Activated CD8-positive, alpha-beta memory T cell treated with anti-CD3 and anti-CD28 coated beads, Interleukin-2, amount 10 ng/mL, durations not matched to agents 7 days and 5 days (primary cell): ENCODE measurements around the gene GABPB2. TPM values are rescaled to one million over a fixed set of nuclear protein-coding genes. Genes with fewer than 3 reads are reported as not detected.
"Not testable (repeated sequence)": the region's sequence is repeated elsewhere in the genome, so short reads cannot be mapped to it uniquely, and the experiment has no call there.

Experiments used
- ATAC-seq: fragments of 150-1000 bp; cut with Tn5 transposase; one replicate; pipeline ENCODE4 v1.10.0; 2021; ENCODE audit warnings: moderate library complexity
- CTCF ChIA-PET: fragments of 350-600 bp; sonication (Branson Sonifier 250); formaldehyde crosslinking; loops from one replicate; lab custom pipeline; 2021; ENCODE audit warnings: antibody characterized with exemption; lab: Charles Lee
- DNase-seq: peaks from one replicate; pipeline ENCODE4 v3.0.0-alpha.2; 2020
- H3K27ac Mint-ChIP-seq: one replicate; pipeline ENCODE4 v1.8.0; 2021; ENCODE audit warnings: mild to moderate bottlenecking, mixed read lengths
- H3K27me3 Mint-ChIP-seq: one replicate; pipeline ENCODE4 v1.8.0; 2021; ENCODE audit warnings: mixed read lengths
- H3K36me3 Mint-ChIP-seq: one replicate; pipeline ENCODE4 v1.8.0; 2021; ENCODE audit warnings: mild to moderate bottlenecking, mixed read lengths
- H3K4me1 Mint-ChIP-seq: one replicate; pipeline ENCODE4 v1.8.0; 2021; ENCODE audit warnings: mixed read lengths
- H3K4me3 Mint-ChIP-seq: one replicate; pipeline ENCODE4 v1.8.0; 2021; ENCODE audit warnings: mild to moderate bottlenecking, moderate library complexity, mixed read lengths
- H3K9me3 Mint-ChIP-seq: one replicate; pipeline ENCODE4 v1.8.0; 2022; ENCODE audit warnings: low read depth, mixed read lengths
- total RNA-seq, 2 experiments: library from RNA; stranded (reverse); gene quantifications; one replicate each; pipeline ENCODE4 v1.2.3, GENCODE V29; 2021

Gene GABPB2
- total RNA-seq, 2 experiments from 2014 or later: 20.0 to 23.9 TPM

DNA sequence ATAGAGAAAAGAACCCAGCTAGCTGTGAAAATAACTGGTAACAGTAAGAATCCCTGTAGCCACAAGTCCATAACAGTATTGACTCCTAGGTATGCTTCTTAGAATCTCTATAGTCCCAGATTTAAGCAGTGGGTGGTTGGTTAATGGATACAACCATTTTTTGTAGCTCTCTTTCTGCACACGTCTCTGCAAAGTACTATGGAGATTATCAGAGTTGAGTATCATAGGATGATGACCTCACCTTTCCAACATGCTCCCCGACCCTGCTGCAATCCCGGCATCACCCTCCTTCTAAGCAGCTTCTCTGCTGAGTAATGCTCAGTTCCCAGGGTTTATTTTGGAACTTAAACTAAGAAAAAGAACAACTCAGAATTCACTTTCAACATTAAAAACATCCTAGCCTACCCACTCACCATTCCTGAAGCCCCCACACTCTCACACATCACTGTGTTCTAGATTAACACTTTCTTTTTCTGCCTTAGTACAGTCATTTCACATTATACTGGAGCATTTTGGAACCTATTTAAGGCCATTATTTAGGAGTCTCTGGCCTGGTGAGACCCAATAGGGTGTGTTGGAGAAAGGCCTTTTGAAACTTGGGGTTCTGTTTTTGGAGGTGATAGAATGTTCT is 7.7 kb upstream of the GABPB2 start:
- Mint-ChIP-seq H3K27me3 (no peaks in the 10 kb centered on the region), H3K4me1 (peaks cover 22% of the 10 kb centered on the region), H3K36me3 (peaks cover 11% of the 10 kb centered on the region), H3K4me3 (no peak overlapping the region), H3K9me3 (no peaks in the 10 kb centered on the region), H3K27ac (no peak overlapping the region)
- ATAC-seq: no peak
- no peak for DNase-seq
- CTCF ChIA-PET: interaction anchor here (1.2 to 8.3 kb wide), 3 partner anchors 8 to 37 kb away, joined by 4 to 71 read pairs (median 69); partner anchors contain the start of genes C1orf56 and GABPB2

DNA sequence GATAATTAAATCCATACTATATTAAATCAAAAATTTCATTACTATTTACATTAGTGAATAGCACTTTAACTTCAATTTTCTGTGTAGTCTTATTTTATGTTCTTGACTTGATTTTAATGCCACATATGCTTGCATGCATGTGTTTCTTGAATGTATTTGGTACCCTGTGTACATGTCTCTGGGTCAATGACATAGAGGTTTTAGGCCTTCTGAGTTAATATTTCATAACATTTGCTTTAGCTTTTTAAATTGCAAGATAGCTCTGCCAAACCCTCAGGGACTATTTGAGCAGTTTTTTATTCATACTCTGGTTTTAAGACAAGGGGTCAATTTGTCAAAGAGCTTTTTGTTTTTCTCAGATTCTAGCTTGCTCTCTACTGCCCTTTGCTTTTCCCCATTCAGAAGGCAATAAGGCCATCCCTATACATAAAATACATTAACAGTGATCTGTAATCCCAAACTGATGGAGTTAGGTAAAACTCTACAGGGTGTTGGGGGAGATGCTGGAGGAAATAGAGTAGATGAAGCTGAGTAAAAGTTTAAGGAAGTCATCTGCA is 5.4 kb upstream of the GABPB2 start:
- H3K27me3 Mint-ChIP-seq: no peaks in the 10 kb centered on the region
- CTCF ChIA-PET: interaction anchor here (0.9 to 1.2 kb wide), 3 partner anchors 17 to 58 kb away, joined by 3 to 4 read pairs (median 3); partner anchors contain the start of gene MINDY1
- no peak for DNase-seq
- peaks cover 31% of the 10 kb centered on the region for H3K4me1 Mint-ChIP-seq
- no peak overlapping the region for H3K27ac Mint-ChIP-seq
- ATAC-seq: no peak
- H3K9me3 Mint-ChIP-seq: no peaks in the 10 kb centered on the region
- H3K36me3 Mint-ChIP-seq: no peaks in the 10 kb centered on the region
- H3K4me3 Mint-ChIP-seq: no peak overlapping the region

DNA sequence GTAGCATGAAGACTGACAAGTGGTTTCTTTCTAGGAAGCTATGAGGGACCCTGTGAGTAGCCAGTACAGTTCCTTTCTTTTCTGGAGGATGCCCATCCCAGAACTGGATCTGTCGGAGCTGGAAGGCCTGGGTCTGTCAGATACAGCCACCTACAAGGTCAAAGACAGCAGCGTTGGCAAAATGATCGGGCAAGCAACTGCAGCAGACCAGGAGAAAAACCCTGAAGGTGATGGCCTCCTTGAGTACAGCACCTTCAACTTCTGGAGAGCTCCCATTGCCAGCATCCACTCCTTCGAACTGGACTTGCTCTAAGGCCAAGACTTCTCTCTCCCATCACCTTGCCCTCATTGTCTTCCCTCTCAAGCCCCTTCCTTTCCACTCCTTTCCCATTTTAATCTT is 3.4 kb upstream of the GABPB2 start:
- Mint-ChIP-seq H3K4me3 (no peak overlapping the region), H3K4me1 (peaks cover 22% of the 10 kb centered on the region), H3K27ac (no peak overlapping the region), H3K27me3 (no peaks in the 10 kb centered on the region), H3K9me3 (no peaks in the 10 kb centered on the region), H3K36me3 (no peaks in the 10 kb centered on the region)
- CTCF ChIA-PET: interaction anchor here (1.2 to 2.9 kb wide), 5 partner anchors 8 to 94 kb away, joined by 3 to 12 read pairs (median 10); partner anchors contain the start of genes C1orf56 and CDC42SE1
- DNase-seq: no peak
- ATAC-seq: no peak

DNA sequence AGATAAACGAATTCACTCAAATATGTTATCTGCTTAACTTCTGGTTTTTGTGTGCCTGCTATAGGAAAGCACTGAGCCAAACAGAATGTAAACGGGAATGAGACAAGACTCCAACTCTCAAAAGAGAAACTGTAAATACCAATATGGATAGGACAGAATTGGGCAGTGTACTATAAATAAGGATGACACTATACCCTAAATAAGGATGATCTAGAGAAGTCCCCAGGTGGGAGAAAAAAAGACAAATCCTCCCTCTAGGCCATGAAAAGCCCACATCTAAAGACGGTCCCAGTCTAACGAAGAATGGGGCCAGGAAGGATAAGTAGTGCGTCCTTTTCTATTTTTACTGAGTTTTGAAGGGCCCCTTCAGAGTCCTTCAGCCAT is 1.5 kb upstream of the GABPB2 start:
- Mint-ChIP-seq H3K4me3 (peak overlapping the region; percentile 90), H3K27ac (peak overlapping the region; percentile 98), H3K36me3 (peaks cover 2% of the 10 kb centered on the region), H3K27me3 (no peaks in the 10 kb centered on the region), H3K4me1 (peaks cover 26% of the 10 kb centered on the region), H3K9me3 (no peaks in the 10 kb centered on the region)
- ATAC-seq (no peak), DNase-seq (no peak)
- CTCF ChIA-PET: interaction anchor here (1.9 to 4.3 kb wide), 3 partner anchors 9 to 14 kb away, joined by 12 to 69 read pairs (median 16); partner anchors contain the start of genes CDC42SE1 and MLLT11

DNA sequence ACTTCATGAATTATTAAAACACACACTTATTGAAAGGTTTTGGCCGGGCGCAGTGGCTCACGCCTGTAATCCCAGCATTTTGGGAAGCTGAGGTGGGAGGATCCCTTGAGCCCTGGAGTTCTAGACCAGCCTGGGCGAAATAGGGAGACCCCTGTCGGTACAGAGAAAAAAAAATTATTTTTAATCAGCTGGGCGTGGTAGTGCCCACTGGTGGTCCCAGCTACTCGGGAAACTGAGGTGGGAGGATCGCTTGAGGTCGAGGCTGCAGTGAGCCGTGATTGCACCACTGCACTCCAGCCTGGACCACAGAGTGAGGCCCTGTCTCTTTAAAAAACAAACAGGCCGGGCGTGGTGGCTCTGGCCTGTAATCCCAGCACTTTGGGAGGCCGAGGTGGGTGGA is 1.7 kb downstream of the GABPB2 start:
- Mint-ChIP-seq H3K4me3 (peak overlapping the region; percentile 90), H3K36me3 (peaks cover 6% of the 10 kb centered on the region), H3K9me3 (no peaks in the 10 kb centered on the region), H3K27me3 (no peaks in the 10 kb centered on the region), H3K27ac (peak overlapping the region; percentile 98), H3K4me1 (peaks cover 26% of the 10 kb centered on the region)
- no peak for DNase-seq
- CTCF ChIA-PET: interaction anchor here (1.3 to 4.3 kb wide), 8 partner anchors 11 to 91 kb away, joined by 3 to 69 read pairs (median 8); partner anchors contain the start of genes CDC42SE1, MLLT11 and TNFAIP8L2
- no peak for ATAC-seq

DNA sequence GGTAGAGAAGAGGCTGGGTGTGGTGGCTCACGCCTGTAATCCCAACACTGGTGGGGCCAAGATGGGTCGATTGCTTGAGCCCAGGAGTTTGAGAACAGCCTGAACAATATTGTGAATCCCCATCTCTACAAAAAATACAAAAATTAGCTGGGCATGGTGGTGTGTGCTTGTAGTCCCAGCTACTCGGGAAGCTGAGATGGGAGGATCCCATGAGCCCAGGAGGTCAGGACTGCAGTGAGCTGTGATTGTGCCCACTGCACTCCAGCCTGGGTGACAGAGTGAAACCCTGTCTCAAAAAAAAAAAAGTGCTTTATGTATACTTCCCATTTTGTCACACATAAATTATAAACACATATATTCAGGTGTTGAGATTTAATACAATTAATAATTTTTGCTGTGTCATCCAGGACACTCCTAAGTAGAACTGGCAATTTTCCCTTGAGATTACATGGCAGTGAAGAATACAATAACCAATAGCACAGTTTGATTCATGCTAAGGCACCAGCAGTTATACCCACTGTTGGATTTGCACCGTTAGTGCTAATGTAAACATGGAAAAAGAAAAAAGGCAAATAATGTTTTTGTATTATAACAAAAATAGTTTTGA is 15.5 kb downstream of the GABPB2 start:
- H3K4me3 Mint-ChIP-seq: no peak overlapping the region
- no peaks in the 10 kb centered on the region for H3K27me3 Mint-ChIP-seq
- peaks cover 2% of the 10 kb centered on the region for H3K4me1 Mint-ChIP-seq
- no peak for DNase-seq
- CTCF ChIA-PET: interaction anchor here (0.8 to 3.2 kb wide), 2 partner anchors 14 to 61 kb away, joined by 4 to 13 read pairs; no protein-coding TSS in a partner anchor
- H3K9me3 Mint-ChIP-seq: no peaks in the 10 kb centered on the region
- H3K27ac Mint-ChIP-seq: no peak overlapping the region
- H3K36me3 Mint-ChIP-seq: peaks cover 3% of the 10 kb centered on the region
- ATAC-seq: no peak

DNA sequence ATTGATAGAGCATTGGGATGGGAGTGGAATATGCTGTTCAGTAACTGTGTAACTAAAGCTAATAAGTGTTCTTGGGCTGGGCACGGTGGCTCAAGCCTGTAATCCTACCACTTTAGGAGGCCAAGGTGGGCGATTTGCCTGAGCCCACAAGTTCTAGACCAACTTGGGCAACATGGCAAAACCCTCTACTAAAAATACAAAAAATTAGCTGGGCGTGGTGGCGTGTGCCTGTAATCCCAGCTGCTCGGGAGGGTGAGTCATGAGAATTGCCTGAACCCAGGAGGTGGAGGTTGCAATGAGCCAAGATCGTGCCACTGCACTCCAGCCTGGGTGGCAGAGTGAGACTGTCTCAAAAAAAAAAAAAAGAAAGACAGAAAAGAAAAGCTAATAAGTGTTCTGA is 26.9 kb downstream of the GABPB2 start:
- not testable (repeated sequence) for H3K27me3 Mint-ChIP-seq, H3K27ac Mint-ChIP-seq, H3K4me3 Mint-ChIP-seq, H3K4me1 Mint-ChIP-seq, ATAC-seq, DNase-seq, H3K36me3 Mint-ChIP-seq, H3K9me3 Mint-ChIP-seq
- CTCF ChIA-PET: interaction anchor here (1.2 to 7.4 kb wide), 4 partner anchors 9 to 154 kb away, joined by 4 to 157 read pairs (median 16); partner anchors contain the start of genes CDC42SE1 and TNFAIP8L2

DNA sequence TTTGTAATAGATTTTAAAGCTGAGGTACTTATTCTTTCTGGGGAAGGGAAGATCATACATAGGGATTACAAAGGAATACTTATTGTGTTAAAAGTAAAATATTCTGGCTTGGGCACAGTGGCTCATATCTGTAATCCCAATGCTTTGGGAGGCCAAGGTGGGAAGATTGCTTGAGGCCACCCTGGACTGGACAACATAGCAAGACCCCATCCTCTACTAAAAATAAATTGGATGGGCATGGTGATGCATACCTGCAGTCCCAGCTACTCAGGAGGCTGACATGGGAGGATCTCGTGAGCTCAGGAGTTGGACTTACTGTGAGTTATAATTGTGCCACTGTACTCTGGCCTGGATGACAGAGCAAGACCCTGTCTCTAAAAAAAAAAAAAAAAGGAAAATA is 27.6 kb downstream of the GABPB2 start:
- DNase-seq (no peak), ATAC-seq (no peak)
- H3K36me3 Mint-ChIP-seq: peaks cover 2% of the 10 kb centered on the region
- H3K27ac Mint-ChIP-seq: no peak overlapping the region
- CTCF ChIA-PET: interaction anchor here (2.5 to 7.4 kb wide), 3 partner anchors 59 to 154 kb away, joined by 27 to 157 read pairs (median 29); partner anchors contain the start of gene TNFAIP8L2
- no peak overlapping the region for H3K4me3 Mint-ChIP-seq
- no peaks in the 10 kb centered on the region for H3K27me3 Mint-ChIP-seq
- H3K9me3 Mint-ChIP-seq: no peaks in the 10 kb centered on the region
- H3K4me1 Mint-ChIP-seq: no peaks in the 10 kb centered on the region

DNA sequence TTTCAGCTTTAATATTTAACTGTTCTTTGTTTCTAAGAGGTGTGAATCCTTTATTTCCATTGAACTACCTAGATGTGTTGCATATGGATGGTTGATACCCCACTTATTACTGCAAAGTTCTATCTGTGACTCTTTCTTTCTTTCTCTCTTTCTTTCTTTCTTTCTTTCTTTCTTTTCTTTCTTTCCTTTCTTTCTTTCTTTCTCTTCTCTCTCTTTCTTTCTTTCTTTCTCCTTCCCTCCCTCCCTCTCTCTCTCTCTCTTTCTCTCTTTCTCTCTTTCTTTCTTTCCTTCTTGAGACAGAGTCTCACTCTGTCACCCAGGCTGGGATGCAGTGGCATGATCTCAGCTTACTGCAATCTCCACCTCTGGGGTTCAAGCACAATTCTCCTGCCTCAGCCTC is 34.1 kb downstream of the GABPB2 start:
- no peaks in the 10 kb centered on the region for H3K9me3 Mint-ChIP-seq
- H3K27me3 Mint-ChIP-seq: no peaks in the 10 kb centered on the region
- DNase-seq: no peak
- ATAC-seq: no peak
- CTCF ChIA-PET: interaction anchor here (0.6 kb wide), 1 partner anchor 51 kb away, joined by 3 read pairs; no protein-coding TSS in a partner anchor
- H3K36me3 Mint-ChIP-seq: peaks cover under 1% of the 10 kb centered on the region
- no peak overlapping the region for H3K4me3 Mint-ChIP-seq
- no peak overlapping the region for H3K27ac Mint-ChIP-seq
- no peaks in the 10 kb centered on the region for H3K4me1 Mint-ChIP-seq

DNA sequence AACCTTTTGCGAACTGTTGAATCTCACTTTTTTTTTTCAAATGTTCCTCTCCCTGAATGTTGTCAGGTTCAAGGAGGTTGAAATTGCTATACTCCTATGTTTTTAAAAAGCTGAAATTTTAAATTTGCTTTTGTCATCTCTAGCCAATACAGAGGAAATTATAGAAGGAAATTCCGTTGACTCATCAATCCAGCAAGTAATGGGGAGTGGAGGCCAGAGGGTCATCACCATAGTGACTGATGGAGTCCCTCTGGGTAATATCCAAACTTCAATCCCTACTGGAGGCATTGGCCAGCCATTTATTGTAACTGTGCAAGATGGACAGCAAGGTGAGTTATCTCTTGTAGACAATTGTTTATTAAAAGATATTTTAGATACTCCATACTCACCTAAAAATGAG is 36.3 kb downstream of the GABPB2 start:
- Mint-ChIP-seq H3K4me3 (no peak overlapping the region), H3K4me1 (no peaks in the 10 kb centered on the region), H3K36me3 (peaks cover 5% of the 10 kb centered on the region)

DNA sequence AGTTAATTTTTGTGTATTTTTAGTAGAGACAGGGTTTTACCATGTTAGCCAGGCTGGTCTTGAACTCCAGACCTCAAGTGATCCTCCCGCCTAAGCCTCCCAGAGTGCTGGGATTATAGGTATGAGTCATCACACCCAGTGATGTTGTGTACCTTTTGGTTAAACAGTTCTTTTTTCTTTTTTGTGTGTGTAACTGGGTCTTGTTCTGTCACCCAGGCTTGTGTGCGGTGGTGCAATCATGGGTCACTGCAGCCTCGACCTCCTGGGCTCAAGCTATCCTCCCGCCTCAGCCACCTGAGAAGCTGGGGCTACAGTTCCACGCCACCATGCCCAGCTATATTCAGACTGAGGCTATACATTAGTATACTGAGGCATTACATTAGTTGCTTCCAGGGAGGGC is 37.8 kb downstream of the GABPB2 start:
- H3K27ac Mint-ChIP-seq: no peak overlapping the region
- no peaks in the 10 kb centered on the region for H3K4me1 Mint-ChIP-seq
- no peaks in the 10 kb centered on the region for H3K9me3 Mint-ChIP-seq
- no peak for DNase-seq
- ATAC-seq: no peak
- CTCF ChIA-PET: interaction anchor here (1.4 to 1.9 kb wide), 2 partner anchors 9 to 144 kb away, joined by 3 to 7 read pairs; no protein-coding TSS in a partner anchor
- H3K27me3 Mint-ChIP-seq: no peaks in the 10 kb centered on the region
- H3K36me3 Mint-ChIP-seq: peaks cover 5% of the 10 kb centered on the region
- no peak overlapping the region for H3K4me3 Mint-ChIP-seq

More for the DNA sequence above, 36.3 kb downstream of the GABPB2 start:
- H3K27ac Mint-ChIP-seq: no peak overlapping the region
- ATAC-seq (no peak), DNase-seq (no peak)
- H3K27me3 Mint-ChIP-seq: no peaks in the 10 kb centered on the region
- H3K9me3 Mint-ChIP-seq: no peaks in the 10 kb centered on the region
- CTCF ChIA-PET: no interaction called here

DNA sequence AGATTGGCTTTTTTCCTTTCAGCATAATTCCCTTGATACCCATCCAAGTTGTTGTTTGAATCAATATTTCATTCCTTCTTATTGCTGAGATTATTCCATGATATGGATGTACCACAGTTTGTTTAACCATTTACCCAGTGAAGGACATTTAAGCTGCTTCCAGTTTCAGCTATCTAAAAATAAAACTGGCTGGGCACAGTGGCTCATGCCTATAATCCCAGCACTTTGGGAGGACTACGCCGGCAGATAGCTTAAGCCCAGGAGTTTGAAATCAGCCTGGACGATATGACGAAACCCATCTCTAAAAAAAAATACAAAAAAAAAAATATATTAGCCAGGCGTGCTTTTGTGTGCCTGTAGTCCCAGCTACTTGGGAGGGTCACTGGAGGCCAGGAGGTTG is 43.3 kb downstream of the GABPB2 start:
- no peaks in the 10 kb centered on the region for H3K4me1 Mint-ChIP-seq
- no peak overlapping the region for H3K27ac Mint-ChIP-seq
- H3K4me3 Mint-ChIP-seq: no peak overlapping the region
- ATAC-seq (no peak), DNase-seq (no peak)
- CTCF ChIA-PET: interaction anchor here (0.6 to 1.4 kb wide), 6 partner anchors 14 to 89 kb away, joined by 3 to 5 read pairs (median 3); no protein-coding TSS in a partner anchor
- H3K9me3 Mint-ChIP-seq: no peaks in the 10 kb centered on the region
- H3K36me3 Mint-ChIP-seq: peaks cover 6% of the 10 kb centered on the region
- H3K27me3 Mint-ChIP-seq: no peaks in the 10 kb centered on the region

DNA sequence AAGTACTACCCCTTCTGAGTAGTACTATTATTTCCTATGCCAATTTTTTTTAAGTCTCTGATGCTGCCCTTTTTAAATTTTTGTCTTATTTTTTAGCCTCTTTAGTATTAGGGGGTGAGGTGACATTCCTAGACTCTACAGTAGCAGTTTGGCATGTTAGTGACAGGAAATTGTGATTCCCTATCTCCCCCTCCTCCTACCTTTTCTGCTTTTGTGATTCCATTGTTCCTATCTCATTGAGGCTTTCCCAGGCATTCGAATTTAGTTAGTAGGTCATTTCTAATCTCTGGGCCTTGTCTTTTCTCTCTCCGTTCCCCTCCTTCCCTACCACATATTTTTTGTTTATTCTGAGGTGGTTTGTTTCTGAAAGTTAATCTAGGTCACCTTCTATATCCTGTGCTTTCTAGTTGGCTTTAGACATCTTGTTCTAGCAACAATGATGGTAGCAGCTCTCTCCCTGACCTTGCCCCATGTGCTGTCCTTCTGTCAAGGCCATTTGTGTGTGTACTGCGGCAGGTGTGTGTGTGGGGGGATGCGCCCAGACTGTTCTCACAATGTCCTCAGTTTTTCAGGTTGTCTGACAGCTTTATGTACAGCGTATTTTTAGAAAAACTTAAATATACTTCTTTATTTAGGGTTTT is 54.3 kb downstream of the GABPB2 start:
- CTCF ChIA-PET: no interaction called here
- no peaks in the 10 kb centered on the region for H3K4me1 Mint-ChIP-seq
- no peak overlapping the region for H3K4me3 Mint-ChIP-seq
- ATAC-seq (no peak), DNase-seq (no peak)
- no peaks in the 10 kb centered on the region for H3K9me3 Mint-ChIP-seq
- H3K36me3 Mint-ChIP-seq: peaks cover 7% of the 10 kb centered on the region
- H3K27me3 Mint-ChIP-seq: no peaks in the 10 kb centered on the region
- no peak overlapping the region for H3K27ac Mint-ChIP-seq
